AG09309 (cell line): ENCODE data around the gene GPR161.
"Not testable (repeated sequence)": the region's sequence is repeated elsewhere in the genome, so short reads cannot be mapped to it uniquely, and the experiment has no call there.

Source experiments
- DNase-seq: peaks from one replicate; pipeline ENCODE4 v3.0.0-alpha.2; 2010; ENCODE audit warnings: low read depth
- H3K4me3 ChIP-seq: 2 replicates; pipeline ENCODE4 v1.5.1; 2011; ENCODE audit warnings: mild to moderate bottlenecking, low read depth, low read length, moderate library complexity; ENCODE audit not compliant: control insufficient read depth
- CTCF ChIP-seq: IDR thresholded peaks from 2 replicates; pipeline ENCODE4 v1.5.1; 2011; ENCODE audit warnings: mild to moderate bottlenecking, low read depth, low read length, inconsistent platforms; ENCODE audit not compliant: insufficient read depth, control insufficient read depth; ENCODE audit errors: missing control alignments

Gene GPR161

GRCh38 chr1:168069384-168069783, 67.3 kb downstream of the GPR161 start:
- no peak for TF ChIP-seq CTCF
- no peak overlapping the region for H3K4me3 ChIP-seq
- DNase-seq: no peak

- H3K4me3 ChIP-seq: no peak overlapping the region
- DNase-seq: no peak
- no peak for TF ChIP-seq CTCF
Measured at GRCh38 chr1:168065506-168065905, 71.2 kb downstream of the GPR161 start.

- no peak overlapping the region for H3K4me3 ChIP-seq
- no peak for TF ChIP-seq CTCF
- no peak for DNase-seq
Measured at GRCh38 chr1:168064216-168064615, 72.5 kb downstream of the GPR161 start.

GRCh38 chr1:168057921-168058320, 78.8 kb downstream of the GPR161 start:
- no peak overlapping the region for H3K4me3 ChIP-seq
- DNase-seq: no peak
- TF ChIP-seq CTCF: no peak

GRCh38 chr1:168057355-168057754, 79.4 kb downstream of the GPR161 start:
- H3K4me3 ChIP-seq: no peak overlapping the region
- DNase-seq: no peak
- no peak for TF ChIP-seq CTCF

- not testable (repeated sequence) for DNase-seq, H3K4me3 ChIP-seq
Measured at GRCh38 chr1:168056152-168056551, 80.6 kb downstream of the GPR161 start.

GRCh38 chr1:168054117-168054516, 82.6 kb downstream of the GPR161 start:
- DNase-seq: no peak
- TF ChIP-seq CTCF: no peak
- no peak overlapping the region for H3K4me3 ChIP-seq
